ENCODE results near the gene PM20D2.

Gene PM20D2

GRCh38 chr6:89199579-89199978 is 53.7 kb downstream of the PM20D2 start:
- in situ Hi-C loops (cut with HindIII; ENCODE audit: low sequenced_read_pairs), result loop anchor here (10.0 kb wide), 1 partner anchor 45 kb away; no protein-coding TSS in a partner anchor

GRCh38 chr6:89200706-89201215 is 54.9 kb downstream of the PM20D2 start:
- in situ Hi-C loops (cut with HindIII; ENCODE audit: low sequenced_read_pairs), result no loop called here

- in situ Hi-C loops (cut with HindIII; ENCODE audit: low sequenced_read_pairs), result no loop called here
Measured at GRCh38 chr6:89204096-89204495, 58.2 kb downstream of the PM20D2 start.

- in situ Hi-C loops (cut with HindIII; ENCODE audit: low sequenced_read_pairs), result no loop called here
Measured at GRCh38 chr6:89205819-89206218, 60.0 kb downstream of the PM20D2 start.

- in situ Hi-C loops (cut with HindIII; ENCODE audit: low sequenced_read_pairs), result no loop called here
Measured at GRCh38 chr6:89208551-89208950, 62.7 kb downstream of the PM20D2 start.

GRCh38 chr6:89209457-89209856 is 63.6 kb downstream of the PM20D2 start:
- in situ Hi-C loops (cut with HindIII; ENCODE audit: low sequenced_read_pairs), result no loop called here

- in situ Hi-C loops (cut with HindIII; ENCODE audit: low sequenced_read_pairs), result no loop called here
Measured at GRCh38 chr6:89212472-89212871, 66.6 kb downstream of the PM20D2 start.

- in situ Hi-C loops (cut with HindIII; ENCODE audit: low sequenced_read_pairs), result no loop called here
Measured at GRCh38 chr6:89214197-89214596, 68.3 kb downstream of the PM20D2 start.
